Osteocyte (in vitro differentiated cells): Measurements from ENCODE around the gene LGMN. TPM values are rescaled to one million over a fixed set of nuclear protein-coding genes. Genes with fewer than 3 reads are reported as not detected.

ENCODE experiments used
- DNase-seq: peaks from one replicate; pipeline ENCODE4 v3.0.0; 2021; ENCODE audit warnings: mixed read lengths; ENCODE audit not compliant: unreplicated experiment; ENCODE audit errors: extremely low spot score
- H3K27ac Mint-ChIP-seq: one replicate; pipeline ENCODE4 v1.8.0; 2021; ENCODE audit warnings: mild to moderate bottlenecking, mixed read lengths; ENCODE audit not compliant: unreplicated experiment
- H3K27me3 Mint-ChIP-seq: one replicate; pipeline ENCODE4 v1.8.0; 2021; ENCODE audit warnings: mixed read lengths; ENCODE audit not compliant: unreplicated experiment
- H3K36me3 Mint-ChIP-seq: one replicate; pipeline ENCODE4 v1.8.0; 2021; ENCODE audit warnings: mixed read lengths; ENCODE audit not compliant: unreplicated experiment
- H3K4me1 Mint-ChIP-seq: one replicate; pipeline ENCODE4 v1.8.0; 2021; ENCODE audit warnings: mixed read lengths; ENCODE audit not compliant: unreplicated experiment
- H3K4me3 Mint-ChIP-seq: one replicate; pipeline ENCODE4 v1.8.0; 2021; ENCODE audit warnings: mild to moderate bottlenecking, moderate library complexity, mixed read lengths; ENCODE audit not compliant: unreplicated experiment
- H3K9me3 Mint-ChIP-seq: one replicate; pipeline ENCODE4 v1.8.0; 2021; ENCODE audit warnings: mixed read lengths; ENCODE audit not compliant: unreplicated experiment
- total RNA-seq: library from RNA; stranded (reverse); gene quantifications from 2 replicates; pipeline ENCODE4 v1.2.1, GENCODE V29; 2021
- TF ChIP-seq, protein P1 (sequence below): fragments of 200-600 bp; sonication (generic); IDR thresholded peaks from 2 replicates; pipeline ENCODE4 v1.5.0; 2021; ENCODE audit warnings: antibody characterized with exemption, mild to moderate bottlenecking, moderate library complexity

LGMN gene
- total RNA-seq, 1 donor from 2014 or later, result 66.3 TPM

- TF ChIP-seq, protein P1, sequence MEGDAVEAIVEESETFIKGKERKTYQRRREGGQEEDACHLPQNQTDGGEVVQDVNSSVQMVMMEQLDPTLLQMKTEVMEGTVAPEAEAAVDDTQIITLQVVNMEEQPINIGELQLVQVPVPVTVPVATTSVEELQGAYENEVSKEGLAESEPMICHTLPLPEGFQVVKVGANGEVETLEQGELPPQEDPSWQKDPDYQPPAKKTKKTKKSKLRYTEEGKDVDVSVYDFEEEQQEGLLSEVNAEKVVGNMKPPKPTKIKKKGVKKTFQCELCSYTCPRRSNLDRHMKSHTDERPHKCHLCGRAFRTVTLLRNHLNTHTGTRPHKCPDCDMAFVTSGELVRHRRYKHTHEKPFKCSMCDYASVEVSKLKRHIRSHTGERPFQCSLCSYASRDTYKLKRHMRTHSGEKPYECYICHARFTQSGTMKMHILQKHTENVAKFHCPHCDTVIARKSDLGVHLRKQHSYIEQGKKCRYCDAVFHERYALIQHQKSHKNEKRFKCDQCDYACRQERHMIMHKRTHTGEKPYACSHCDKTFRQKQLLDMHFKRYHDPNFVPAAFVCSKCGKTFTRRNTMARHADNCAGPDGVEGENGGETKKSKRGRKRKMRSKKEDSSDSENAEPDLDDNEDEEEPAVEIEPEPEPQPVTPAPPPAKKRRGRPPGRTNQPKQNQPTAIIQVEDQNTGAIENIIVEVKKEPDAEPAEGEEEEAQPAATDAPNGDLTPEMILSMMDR, result no peak
- H3K36me3 Mint-ChIP-seq, result peaks cover 7% of the 10 kb centered on the region
- no peak overlapping the region for H3K4me3 Mint-ChIP-seq
- no peak for DNase-seq
- H3K4me1 Mint-ChIP-seq, result peaks cover 6% of the 10 kb centered on the region
- no peak overlapping the region for H3K27ac Mint-ChIP-seq
- H3K27me3 Mint-ChIP-seq, result no peaks in the 10 kb centered on the region
- H3K9me3 Mint-ChIP-seq, result no peaks in the 10 kb centered on the region
These were observed 10.7 kb downstream of the LGMN start for GRCh38 chr14:92737619-92738188.

GRCh38 chr14:92737206-92737605 lies 11.2 kb downstream of the LGMN start:
- peaks cover 12% of the 10 kb centered on the region for H3K36me3 Mint-ChIP-seq
- no peak overlapping the region for H3K27ac Mint-ChIP-seq
- no peak for DNase-seq
- no peaks in the 10 kb centered on the region for H3K27me3 Mint-ChIP-seq
- H3K4me1 Mint-ChIP-seq, result peaks cover 6% of the 10 kb centered on the region
- no peaks in the 10 kb centered on the region for H3K9me3 Mint-ChIP-seq
- H3K4me3 Mint-ChIP-seq, result no peak overlapping the region
- TF ChIP-seq, protein P1, result no peak

DNA sequence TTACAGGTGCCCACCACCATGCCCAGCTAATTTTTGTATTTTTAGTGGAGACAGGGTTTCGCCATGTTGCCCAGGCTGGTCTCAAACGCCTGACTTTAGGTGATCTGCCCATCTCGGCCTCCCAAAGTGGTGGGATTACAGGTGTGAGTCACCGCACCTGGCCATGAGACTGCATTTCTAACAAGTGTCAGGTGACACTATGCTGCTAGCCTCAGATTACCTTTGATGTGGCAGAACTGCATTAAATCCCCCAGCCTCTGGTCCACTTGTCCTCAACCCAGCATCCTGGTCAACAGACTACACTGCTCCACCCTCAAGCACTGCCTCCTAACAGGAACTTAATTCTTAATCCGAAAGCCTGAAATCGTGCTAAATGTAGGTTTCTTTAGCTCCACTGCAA lies 13.1 kb downstream of the LGMN start:
- peaks cover 6% of the 10 kb centered on the region for H3K4me1 Mint-ChIP-seq

GRCh38 chr14:92734618-92735017 lies 13.8 kb downstream of the LGMN start:
- Mint-ChIP-seq H3K4me3 (no peak overlapping the region), H3K4me1 (peaks cover 11% of the 10 kb centered on the region), H3K9me3 (no peaks in the 10 kb centered on the region), H3K36me3 (peaks cover 22% of the 10 kb centered on the region), H3K27me3 (no peaks in the 10 kb centered on the region), H3K27ac (no peak overlapping the region)
- no peak for DNase-seq
- TF ChIP-seq, protein P1, result no peak

More for the DNA sequence above, 13.1 kb downstream of the LGMN start:
- Mint-ChIP-seq H3K36me3 (peaks cover 19% of the 10 kb centered on the region), H3K9me3 (no peaks in the 10 kb centered on the region), H3K27ac (no peak overlapping the region), H3K4me3 (no peak overlapping the region), H3K27me3 (no peaks in the 10 kb centered on the region)
- DNase-seq, result no peak
- TF ChIP-seq, protein P1, result no peak

GRCh38 chr14:92733007-92733406 lies 15.4 kb downstream of the LGMN start:
- Mint-ChIP-seq H3K27me3 (no peaks in the 10 kb centered on the region), H3K9me3 (no peaks in the 10 kb centered on the region), H3K36me3 (peaks cover 19% of the 10 kb centered on the region), H3K4me1 (peaks cover 12% of the 10 kb centered on the region), H3K27ac (no peak overlapping the region), H3K4me3 (no peak overlapping the region)
- DNase-seq, result no peak
- TF ChIP-seq, protein P1, result no peak
